ENCODE results near the gene PIK3C2B.
A peak's percentile ranks its signal among the peaks of the same experiment; 100 is the strongest.

PIK3C2B gene

DNA sequence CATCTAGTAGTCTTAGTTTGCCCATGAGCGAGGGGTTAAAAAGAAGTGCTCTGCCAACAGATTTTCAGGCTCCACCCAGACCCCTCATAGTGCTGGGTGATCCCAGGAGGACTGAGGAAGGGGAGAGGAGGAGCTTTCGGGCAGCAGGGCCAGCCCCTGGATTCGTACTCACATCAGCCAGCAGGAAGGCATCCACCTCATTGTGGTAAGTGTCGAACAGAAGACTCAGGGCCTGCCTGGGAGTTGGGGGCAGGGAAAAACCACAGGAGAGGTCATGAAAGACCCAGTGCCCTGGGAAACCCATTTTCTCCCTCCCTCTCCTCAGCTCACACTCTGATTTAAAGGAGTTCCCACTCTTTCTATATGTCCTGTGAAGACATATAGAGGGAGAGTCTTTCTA, 34.9 kb downstream of the PIK3C2B start:
- DNase-seq (ENCODE audit: low read depth in 2 of 2): no peak

DNA sequence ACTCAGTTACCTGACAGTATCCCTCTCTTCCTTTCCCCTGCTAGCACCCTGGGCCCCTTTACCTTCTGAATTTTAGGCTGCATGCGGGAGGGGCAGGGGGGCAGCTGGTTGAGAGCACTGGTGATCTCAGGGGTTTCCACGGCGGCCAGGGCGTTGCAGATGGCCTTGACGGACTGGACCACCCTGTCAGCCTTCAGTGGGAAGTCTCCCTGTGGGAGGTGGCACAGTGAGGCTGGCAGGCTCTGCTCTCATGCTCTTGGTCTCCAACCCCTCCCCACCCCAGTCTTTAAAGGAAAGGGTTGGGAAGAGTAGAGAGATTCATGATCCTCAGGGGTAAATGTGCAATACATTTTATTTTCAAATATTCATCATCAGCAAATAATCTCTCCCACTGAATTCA, 36.9 kb downstream of the PIK3C2B start:
- no peak for DNase-seq (ENCODE audit: low read depth in 2 of 2)

DNA sequence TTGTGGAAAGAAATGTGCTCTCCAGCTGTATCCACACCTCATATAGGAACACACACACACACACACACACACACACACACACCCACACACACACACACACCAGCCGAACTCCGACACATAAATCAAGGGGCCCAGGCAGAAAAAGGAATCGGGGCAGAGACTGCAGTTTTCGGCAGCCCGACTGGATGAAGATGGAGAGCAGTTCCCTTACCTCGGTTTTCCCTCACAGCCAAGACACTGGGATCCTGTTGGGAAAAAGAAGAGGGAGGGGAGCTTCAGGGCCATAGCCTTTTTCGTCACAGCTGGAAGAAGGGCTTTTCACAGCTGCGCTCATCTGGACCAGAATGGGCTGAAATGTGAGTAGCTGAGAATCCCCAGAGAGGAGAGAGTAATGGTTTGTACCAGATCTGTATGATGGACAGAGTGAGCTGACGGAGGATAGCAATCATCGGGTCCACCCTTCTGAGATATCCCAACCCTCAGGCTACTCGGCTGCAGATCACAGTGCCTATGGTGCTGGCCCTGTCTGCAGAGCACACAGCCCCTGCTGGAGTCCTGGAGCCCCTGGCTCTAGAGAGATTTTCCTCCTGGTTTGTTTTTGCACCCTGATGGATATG, 37.7 kb downstream of the PIK3C2B start:
- DNase-seq (ENCODE audit: low read depth in 2 of 2): no peak

DNA sequence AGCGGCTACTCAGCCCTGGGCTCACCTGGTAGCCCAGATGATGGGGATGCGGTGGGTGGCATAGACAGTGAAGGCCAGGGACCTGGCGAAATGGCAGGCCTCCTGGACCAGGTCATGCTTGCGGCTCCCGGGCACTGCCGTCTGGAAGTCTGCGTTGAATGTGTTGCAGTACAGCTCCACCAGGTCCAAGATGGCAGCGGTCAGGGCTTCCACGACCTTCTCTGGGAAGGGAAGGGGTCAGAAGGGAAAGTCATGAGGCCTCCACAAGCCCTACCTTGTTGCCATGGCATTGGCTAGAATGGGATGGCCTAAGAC, 38.8 kb downstream of the PIK3C2B start:
- no peak for DNase-seq (ENCODE audit: low read depth in 2 of 2)

DNA sequence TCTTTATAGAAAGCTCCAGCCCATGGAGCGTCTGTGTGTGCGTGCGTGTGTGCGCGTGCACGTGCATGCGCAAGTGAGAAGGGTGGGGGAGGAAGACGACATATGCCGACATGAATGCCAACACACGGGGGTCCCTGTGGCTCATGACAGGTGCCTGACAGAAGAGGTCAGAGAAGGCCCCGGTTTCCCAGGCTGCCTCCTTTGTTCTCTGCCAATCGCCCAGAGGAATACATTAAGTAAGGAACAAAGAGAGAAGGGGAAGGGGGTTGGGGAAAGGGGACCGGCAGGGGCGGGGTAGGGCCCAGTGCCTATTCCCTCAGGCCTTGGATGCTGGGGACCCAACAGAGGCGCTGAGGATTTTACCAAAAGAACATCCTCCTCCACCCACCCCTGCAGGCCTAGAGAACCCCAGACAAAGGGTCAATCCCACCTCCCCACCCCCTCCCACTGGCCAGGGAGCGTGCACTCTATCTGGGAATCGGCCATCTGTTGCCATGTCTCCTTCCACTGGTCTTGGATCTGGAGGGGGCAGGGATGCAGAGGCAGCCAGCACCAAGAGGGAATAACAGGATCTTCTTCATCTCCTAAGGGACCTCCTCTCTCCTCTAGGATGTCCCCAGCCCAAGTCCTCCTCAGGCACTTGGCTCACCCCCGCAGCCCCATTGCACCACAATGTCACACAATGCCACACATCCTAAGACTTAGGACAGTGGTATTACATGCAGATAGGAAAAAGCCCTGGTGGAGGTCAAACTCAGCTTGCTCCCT, 39.4 kb downstream of the PIK3C2B start:
- no peak for DNase-seq (ENCODE audit: low read depth in 2 of 2)

DNA sequence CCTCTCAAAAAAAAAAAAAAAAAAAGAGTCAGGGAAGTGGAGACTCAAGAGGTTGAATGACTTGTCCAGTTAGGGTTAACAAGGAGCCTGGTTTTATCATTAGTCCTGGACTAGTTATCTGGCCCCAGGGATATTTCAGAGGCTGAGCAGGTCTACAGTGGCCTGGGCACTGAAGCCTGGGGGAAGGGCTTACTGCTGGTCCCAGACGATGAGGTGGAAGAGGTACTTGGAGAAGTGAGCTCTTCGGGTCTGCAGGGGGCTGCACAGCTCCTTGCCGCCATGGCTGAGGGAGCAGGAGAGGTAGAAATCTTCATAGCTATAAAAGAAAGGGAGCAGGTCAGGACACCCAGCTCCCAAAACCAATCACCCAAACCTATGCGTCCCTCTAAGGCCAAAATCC, 40.1 kb downstream of the PIK3C2B start:
- no peak for DNase-seq (ENCODE audit: low read depth in 2 of 2)

DNA sequence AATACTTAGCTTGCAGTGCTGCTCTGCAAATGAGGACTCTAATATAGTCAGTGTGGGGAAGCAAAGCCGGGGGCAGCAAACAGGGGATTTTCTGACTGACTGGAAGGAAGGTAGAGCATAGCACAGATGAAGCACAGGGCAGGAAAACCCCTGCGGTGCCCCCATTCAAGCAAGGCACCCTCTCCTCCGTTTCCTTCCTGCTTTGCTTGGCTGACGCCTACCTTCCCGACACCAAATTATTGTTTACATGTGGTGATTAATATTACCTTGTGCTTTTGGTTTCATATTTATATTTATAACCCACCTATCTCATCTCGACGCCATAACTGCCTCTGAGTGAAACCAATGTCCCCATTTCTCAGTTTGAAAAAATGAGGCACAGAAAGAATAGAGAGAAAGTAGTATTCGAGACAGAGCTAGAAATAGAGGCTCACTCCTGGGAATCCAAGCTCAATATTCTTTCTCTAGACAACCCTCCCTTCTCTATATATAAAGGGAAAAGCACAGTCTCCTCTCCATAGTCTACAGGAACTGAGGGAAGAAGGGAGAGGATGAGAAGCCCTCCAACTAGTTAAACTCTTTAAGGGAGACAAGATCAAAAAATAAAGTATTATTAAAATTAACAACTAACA, 41.3 kb downstream of the PIK3C2B start:
- peak; percentile 39 to 43 for DNase-seq (ENCODE audit: low read depth in 2 of 2)

DNA sequence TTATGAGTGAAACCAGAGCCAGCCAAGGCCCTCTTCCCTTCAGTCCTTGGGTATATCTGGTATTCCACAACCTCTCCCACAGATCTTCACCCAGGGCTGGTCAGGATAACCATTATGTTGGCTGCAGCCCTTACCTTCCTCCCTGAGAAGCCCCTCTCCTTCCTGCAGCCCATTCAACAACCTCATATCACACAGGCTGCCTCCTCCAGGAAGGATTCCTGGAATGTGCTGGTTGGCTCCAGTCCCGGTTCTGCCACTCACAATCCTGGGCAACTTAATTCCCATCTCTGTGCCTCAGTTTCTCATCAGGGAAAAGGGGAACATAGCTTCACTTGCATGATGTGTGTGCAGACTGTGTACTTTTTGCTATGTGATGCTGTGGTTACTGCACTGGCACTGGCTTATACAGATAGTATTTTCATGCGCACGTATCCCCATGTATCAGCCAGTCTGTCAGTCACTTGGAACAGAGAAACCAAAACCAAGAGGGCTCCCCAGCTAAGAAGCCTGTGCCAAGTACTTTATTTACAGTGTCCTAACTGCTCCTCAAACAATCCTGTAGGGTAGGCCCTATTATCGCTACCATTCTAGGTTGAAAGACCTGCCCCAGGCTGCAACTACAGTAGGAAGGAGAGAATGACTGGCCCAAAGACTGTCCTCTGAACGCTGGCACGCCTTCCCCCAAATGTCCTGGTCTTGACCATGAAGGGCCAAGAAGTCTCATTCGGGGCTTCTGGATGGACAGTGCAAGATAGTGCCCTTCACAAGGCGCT, 43.1 kb downstream of the PIK3C2B start:
- DNase-seq (ENCODE audit: low read depth in 2 of 2): no peak

DNA sequence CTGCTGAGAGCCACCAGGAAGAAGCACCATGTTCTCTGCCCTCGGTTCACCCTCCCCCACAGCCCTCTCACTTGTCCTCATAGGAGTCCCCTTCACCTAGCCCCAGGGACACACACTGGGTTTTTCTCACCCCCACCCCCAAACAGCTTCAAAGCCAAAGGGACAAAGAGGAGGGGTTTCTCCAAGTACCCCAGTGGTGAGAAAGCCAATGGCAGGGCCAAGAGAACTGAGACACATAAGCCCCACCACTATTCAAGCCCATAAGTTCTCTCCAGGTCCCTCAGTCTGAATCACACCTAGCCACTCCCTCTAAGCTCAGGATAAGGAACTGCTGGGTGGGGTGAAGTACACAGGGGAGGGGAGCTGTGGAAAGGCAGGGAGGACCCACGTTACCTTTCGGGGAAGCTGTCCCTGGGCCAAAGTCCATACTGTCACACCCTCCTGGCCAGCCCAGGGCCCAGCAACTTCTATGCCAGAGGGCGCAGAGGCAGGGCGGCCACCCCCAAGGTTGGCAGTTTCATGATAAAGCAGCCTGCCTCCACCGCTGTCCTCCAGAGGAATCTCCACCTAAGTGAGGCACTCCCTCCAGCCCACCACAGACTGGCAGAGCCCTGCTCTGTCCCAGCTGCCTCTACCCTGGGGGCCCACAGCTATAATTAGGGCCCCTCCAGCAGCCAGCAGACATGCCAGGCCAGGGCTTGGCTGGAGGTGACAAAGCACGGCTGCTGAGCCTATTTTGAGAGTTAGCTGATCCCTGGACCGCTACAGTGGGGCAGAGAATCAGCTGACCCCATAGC, 43.9 kb downstream of the PIK3C2B start:
- no peak for DNase-seq (ENCODE audit: low read depth in 2 of 2)

DNA sequence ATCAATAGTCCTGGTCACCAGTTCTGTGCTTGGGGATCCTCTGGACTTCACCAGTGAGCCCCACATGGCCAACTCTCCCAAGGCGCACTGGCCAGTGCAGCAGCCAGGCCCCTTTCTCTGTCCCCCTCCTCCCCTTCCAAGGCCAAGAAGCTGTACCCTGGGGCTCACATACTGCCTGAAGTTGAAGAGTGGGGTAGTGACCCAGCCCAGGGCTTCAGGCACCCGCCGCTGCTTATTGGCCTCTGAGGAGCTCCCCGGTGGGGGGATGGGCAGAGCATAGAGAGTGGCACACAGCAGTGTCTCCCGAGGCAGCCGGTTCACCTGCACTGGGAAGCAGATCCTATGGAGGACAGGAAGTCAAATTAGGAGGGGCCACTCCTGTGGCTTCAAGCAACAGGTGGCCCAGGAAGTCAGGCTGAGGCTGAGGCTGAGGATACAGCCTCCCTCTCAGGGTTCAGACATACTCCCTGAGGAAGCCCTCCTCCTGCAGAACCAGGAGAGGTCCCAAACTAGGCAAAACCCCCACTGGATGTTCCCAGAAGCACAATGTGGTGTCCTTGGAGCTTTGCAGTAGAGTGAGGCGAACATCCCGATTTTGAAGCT, 44.8 kb downstream of the PIK3C2B start:
- DNase-seq (ENCODE audit: low read depth in 2 of 2): no peak

DNA sequence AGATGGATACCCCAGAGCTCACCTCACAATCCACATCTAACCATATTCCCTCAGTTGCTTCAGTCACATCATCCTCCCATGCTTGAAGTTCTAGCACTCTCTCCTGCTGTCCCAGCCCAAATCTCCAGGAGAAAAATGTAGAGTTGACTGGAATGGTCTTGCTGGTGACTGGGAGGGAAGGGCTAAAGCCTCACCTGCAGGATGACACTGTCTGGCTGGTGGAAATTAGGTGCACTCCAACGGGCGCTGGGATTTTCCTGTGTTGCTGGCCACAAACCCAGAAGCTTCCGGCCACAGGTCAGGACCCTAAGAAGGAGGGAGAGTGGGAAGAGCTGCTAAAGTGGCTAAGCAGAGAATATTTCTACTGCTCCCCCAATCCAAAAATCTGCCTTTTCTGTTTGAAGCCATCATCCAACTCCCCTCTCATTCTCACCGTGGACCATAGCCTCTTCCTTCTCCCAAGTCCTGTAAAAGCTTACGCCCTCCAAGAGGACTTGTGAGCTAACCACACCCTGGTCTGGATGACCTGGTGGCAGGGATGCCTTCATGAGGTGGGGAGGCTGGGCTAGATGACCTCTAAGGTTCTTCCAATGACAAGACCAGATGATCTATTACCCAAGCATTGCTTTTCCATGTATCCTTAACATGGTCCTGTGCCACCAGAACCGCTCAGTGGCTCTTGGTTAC, 45.5 kb downstream of the PIK3C2B start:
- DNase-seq (ENCODE audit: low read depth in 2 of 2): no peak

DNA sequence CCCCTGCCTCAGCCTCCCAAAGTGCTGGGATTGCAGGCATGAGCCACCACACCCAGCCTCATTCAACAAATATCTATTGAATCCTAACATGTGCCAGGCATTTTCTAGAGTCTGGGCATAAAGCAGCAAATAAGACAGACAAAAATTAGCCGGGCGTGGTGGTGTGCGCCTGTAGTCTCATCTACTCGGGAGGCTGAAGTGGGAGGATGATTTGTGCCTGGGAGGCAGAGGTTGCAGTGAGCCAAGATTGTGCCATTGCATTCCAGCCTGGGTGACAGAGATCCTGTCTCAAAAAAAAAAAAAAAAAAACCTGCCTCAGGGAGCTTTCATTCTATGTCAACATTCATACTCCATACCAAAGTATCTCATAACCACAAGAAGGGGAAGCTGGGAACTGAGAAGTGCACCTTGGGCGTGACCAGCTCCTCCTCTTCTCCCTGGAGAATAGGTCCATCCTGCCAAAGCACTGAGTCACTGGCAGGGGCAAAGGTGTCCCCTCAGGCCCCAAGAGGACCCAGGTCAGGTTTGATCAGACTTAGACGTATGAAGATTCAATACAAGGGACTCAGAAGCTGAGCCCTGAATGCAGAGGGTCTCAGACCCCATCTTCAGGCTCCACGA, 46.2 kb downstream of the PIK3C2B start:
- DNase-seq (ENCODE audit: low read depth in 2 of 2): no peak

DNA sequence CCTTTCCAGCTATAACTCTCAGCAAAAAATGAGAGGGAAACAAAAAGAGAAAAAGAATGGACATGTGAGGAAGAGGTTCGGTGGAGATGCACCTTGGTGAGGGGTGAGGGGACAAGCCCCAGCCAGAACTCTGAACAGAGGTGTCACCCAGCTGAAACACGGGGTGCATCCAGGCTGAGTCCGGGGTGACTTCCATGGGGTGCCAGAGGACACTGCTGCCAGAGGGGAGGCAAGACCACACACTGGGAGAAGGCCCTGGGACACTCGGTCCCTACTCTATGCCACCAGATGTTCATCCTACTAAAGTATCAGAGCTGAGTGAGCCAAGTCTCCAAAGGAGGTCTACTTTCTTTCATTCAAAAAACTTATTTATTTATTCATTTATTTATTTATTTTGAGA, 46.9 kb downstream of the PIK3C2B start:
- no peak for DNase-seq (ENCODE audit: low read depth in 2 of 2)

DNA sequence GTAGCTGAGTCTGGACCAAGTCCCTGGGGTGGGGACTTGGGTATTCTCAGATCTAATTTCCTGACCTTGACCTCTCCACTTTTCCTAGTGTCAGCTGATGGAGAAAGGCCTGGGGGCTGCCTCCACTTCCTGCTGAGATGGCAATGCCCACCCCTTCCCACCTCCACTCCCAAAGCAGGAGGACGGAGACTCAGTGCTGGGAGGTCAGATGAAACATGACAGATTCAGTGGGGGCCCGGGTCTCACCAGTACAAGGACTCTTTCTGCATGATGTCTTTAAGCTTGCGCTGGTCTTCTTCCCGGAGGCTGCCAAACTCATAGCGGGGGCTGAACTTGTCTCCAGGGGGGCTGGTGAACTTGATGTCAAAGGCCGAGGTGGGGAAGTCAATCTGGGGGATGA, 47.4 kb downstream of the PIK3C2B start:
- no peak for DNase-seq (ENCODE audit: low read depth in 2 of 2)

DNA sequence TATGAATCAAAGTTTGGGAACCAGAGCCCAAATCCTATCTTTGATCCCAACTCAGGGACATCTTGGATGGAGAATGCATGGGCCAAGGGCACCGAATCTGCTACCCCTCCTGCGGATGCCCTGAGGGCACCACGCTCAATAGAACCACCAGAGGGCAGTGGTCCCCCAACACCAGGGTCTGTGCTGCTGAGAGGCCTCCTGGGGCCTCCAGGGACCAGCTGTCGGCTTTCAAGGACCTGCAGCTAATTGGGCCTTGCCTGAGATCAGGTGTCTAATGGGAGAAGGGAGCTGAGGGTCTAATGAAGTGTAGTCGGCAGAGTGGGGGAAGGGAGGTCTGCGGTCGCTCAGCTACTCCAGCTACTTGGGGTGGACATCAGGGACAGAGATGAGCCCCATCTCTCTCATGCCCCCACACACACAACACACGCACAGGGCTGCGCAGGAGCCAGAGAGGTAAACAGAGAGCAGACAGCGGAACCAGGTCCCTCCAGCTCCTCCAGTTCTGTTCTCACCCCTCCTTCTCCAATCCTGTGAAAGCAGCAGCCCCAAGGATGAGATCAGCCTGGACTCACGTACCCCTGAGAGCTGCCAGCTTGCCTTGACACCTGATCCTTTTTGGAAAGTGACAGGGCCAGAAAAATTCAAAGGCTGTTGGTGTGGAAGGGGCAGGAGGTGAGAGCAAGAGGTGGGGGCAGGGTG, 48.0 kb downstream of the PIK3C2B start:
- peak; percentile 44 to 65 for DNase-seq (ENCODE audit: low read depth in 2 of 2)

DNA sequence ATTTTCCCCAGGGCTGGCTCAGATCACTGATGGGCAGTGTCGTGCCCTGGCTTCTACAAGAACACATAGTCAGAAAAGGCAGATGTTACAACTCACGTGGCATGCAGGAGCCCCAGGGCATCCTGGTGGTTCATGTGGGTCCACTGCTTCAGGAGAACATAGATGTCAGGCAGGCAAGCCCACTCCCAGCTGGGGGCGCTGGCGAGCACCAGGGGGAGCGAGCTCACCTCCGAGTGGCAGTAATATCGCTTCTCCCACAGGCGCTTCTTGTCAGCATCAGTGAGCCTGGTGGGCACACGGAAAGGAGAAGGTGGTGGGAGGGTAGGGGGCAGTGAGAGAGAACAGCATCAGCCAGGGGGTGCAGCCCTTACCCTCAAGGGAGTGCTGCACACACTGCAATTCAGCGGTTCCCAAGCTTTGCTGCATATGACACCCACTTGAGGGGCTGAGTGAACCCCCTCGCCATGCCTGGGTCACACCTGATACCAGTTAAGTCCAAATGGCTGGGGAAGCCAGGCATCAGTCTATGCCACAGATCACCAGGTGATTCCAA, 48.7 kb downstream of the PIK3C2B start:
- DNase-seq (ENCODE audit: low read depth in 2 of 2): peak in 1 of 2 experiments; percentile 39

Measured in stimulated activated CD4-positive, alpha-beta T cell treated with anti-CD3 and anti-CD28 coated beads, Interleukin-12 subunit alpha, Interleukin-12 subunit beta, amount 100 ng/mL, for 24 hours (primary cell).